KG1 (cell line): ENCODE results near the gene FAM111B.

ENCODE experiments used
- DNase-seq: peaks from one replicate; lab custom pipeline; 2025; lab: John Stamatoyannopoulos, UW

FAM111B gene

GRCh38 chr11:59158206-59159068 is 51.4 kb downstream of the FAM111B start:
- peak; percentile 70 for DNase-seq

GRCh38 chr11:59164028-59164427 is 57.0 kb downstream of the FAM111B start:
- DNase-seq: no peak

- DNase-seq: peak; percentile 89
Measured at GRCh38 chr11:59171508-59172322, 64.7 kb downstream of the FAM111B start, which contains the start of gene DTX4. Gene DTX4, plus strand, starts transcription at chr11:59172132. Its CDS starts 464 bp downstream, at chr11:59172596.

- DNase-seq: no peak
Measured at GRCh38 chr11:59172345-59173079, 65.5 kb downstream of the FAM111B start.

- DNase-seq: no peak
Measured at GRCh38 chr11:59173080-59173963, 66.3 kb downstream of the FAM111B start.

DNA sequence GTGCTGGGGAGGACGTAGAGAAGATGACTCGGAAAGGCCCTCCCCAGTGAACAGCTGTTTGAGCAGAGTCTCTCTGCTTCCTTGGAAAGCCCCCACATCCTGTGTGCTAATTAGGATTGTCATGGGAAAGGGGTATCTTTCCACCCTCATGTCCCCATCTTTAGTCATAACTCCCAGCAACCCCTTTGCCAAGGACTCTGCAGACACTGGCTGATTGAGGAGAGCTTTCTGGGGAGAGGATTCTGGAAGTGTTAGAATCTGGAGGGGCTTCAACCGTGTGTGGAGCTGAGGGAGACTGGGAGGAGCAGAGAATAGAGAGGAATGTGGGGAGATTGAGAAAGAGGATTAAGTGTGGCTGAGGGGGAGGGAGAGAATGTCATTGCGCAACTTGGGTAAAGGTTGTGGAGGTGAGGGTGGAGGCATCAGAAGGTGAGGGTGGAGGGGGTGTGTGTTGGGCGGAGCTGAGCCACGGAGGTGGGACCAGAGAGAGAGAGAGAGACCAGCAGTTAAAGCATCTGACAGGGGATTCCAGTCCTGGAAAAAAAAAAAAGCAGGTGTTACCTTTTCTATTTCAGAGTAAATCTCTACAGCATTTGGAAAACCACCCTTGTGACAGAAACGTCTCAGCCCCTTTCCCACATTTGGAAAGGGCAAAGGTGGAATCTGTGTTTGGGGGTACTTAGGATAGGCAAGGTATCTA is 67.1 kb downstream of the FAM111B start:
- DNase-seq: no peak

DNA sequence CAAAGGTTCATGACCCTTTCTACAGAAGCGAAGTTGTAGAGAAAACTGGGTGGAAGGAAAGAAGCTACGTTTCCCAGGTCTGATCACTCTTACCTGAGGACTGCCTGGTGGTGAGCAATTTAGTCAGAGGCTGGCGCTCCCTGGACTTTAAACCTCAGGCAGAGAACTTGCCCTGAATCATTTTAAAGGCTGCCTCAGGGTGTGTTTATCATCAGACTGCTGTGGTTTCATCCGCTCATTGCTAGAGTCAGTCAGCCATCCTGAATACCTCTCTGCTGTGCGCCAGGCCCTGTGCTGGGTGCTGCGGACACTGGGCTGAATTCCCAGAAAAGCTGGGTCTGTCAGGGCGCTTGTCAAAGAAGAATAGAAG is 67.6 kb downstream of the FAM111B start:
- DNase-seq: no peak

GRCh38 chr11:59175091-59175501 is 68.1 kb downstream of the FAM111B start:
- no peak for DNase-seq

DNA sequence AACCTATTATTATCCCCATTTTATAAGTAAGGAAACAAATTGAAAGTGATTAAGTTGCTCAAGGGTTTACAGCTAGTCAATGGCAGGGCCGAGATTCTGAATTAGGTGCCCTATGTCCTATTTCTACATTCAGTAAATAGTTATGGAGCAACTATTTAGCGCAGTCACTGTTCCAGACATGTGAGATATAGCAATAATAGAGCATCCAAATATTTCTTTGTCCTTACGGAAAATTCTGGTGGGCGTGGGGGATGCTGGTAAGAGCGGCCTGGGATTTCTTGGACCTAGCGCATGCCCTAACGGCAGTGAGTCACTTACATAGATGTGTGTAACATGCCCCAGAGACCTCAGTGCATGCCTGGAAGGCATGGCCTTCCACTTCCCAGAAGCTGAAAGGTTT is 69.3 kb downstream of the FAM111B start:
- DNase-seq: no peak
